Neutrophil (primary cell): ENCODE measurements around the gene SERPINA1.
A peak's percentile ranks its signal among the peaks of the same experiment; 100 is the strongest.

Experiments used
- H3K27ac ChIP-seq: fragments of 200-600 bp; sonication (generic); 2 replicates; pipeline ENCODE4 v1.5.1; 2016; ENCODE audit warnings: mild to moderate bottlenecking, moderate library complexity
- H3K27me3 ChIP-seq: fragments of 200-600 bp; sonication (generic); 2 replicates; pipeline ENCODE4 v1.6.0; 2016; ENCODE audit warnings: mild to moderate bottlenecking
- H3K36me3 ChIP-seq: fragments of 200-600 bp; sonication (generic); 2 replicates; pipeline ENCODE4 v1.5.1; 2017
- H3K4me1 ChIP-seq, 2 experiments: fragments of 200-600 bp in 1 of 2; sonication (generic) in 1 of 2; 1 replicate in 1 of 2; 2 replicates in 1 of 2; pipeline versions ENCODE4 v1.5.1 to v1.6.1; 2013 to 2016; ENCODE audit warnings: low read depth in 1 of 2, low read length in 1 of 2, mild to moderate bottlenecking in 1 of 2, moderate library complexity in 1 of 2; ENCODE audit not compliant: control insufficient read depth in 1 of 2, insufficient read depth in 1 of 2
- H3K4me3 ChIP-seq, 2 experiments: fragments of 200-600 bp in 1 of 2; sonication (generic) in 1 of 2; 1 replicate in 1 of 2; 2 replicates in 1 of 2; pipeline ENCODE4 v1.5.1; 2013 to 2016; ENCODE audit warnings: low read depth in 1 of 2, low read length in 1 of 2, mild to moderate bottlenecking in 1 of 2, moderate library complexity in 1 of 2
- H3K9me3 ChIP-seq: fragments of 200-600 bp; sonication (generic); 2 replicates; pipeline ENCODE4 v1.5.1; 2016
- TF ChIP-seq, protein P1 (sequence below): fragments of 200-600 bp; sonication (generic); IDR thresholded peaks from 2 replicates; pipeline ENCODE4 v1.5.1; 2016; ENCODE audit warnings: antibody characterized with exemption

Gene SERPINA1

DNA sequence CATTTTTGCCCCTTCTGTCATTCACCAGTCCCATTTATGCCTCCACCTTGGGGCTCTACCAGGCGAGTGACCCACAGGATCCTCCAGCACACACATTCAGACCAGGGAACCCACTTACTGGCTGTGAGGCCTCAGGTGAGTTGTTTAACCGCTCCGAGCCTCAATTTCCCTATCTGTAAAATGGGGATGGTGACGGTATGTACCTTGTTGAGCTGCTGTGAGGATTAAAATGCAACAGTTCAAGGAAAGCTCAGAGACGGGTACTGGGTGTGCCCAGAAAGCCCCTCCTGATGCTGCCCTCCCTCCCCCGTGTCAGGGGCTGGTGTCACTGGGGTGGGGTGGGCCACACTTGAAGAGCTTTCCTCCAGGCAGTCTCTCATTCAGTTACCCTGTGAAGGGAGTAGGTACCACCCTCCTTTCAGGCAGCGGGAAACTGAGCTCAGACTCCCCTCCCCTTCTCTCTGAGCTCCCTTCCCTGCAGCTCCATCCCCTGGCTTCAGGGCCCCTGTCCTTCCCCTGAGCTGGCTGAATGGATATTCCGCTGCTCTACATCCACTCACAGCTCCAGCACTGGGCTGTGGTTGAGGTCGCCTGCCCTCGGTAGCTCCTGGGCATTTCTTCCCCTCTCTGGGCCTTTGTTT is 1.4 kb upstream of the SERPINA1 start:
- Histone ChIP-seq H3K27ac (peak overlapping the region; percentile 97), H3K4me1 (peaks cover 93 to 99% of the 10 kb centered on the region in 2 experiments), H3K27me3 (no peaks in the 10 kb centered on the region), H3K36me3 (peaks cover 37% of the 10 kb centered on the region), H3K4me3 (peak overlapping the region; percentile 76 to 88), H3K9me3 (no peaks in the 10 kb centered on the region)
- TF ChIP-seq, protein P1, sequence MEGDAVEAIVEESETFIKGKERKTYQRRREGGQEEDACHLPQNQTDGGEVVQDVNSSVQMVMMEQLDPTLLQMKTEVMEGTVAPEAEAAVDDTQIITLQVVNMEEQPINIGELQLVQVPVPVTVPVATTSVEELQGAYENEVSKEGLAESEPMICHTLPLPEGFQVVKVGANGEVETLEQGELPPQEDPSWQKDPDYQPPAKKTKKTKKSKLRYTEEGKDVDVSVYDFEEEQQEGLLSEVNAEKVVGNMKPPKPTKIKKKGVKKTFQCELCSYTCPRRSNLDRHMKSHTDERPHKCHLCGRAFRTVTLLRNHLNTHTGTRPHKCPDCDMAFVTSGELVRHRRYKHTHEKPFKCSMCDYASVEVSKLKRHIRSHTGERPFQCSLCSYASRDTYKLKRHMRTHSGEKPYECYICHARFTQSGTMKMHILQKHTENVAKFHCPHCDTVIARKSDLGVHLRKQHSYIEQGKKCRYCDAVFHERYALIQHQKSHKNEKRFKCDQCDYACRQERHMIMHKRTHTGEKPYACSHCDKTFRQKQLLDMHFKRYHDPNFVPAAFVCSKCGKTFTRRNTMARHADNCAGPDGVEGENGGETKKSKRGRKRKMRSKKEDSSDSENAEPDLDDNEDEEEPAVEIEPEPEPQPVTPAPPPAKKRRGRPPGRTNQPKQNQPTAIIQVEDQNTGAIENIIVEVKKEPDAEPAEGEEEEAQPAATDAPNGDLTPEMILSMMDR, result no peak

DNA sequence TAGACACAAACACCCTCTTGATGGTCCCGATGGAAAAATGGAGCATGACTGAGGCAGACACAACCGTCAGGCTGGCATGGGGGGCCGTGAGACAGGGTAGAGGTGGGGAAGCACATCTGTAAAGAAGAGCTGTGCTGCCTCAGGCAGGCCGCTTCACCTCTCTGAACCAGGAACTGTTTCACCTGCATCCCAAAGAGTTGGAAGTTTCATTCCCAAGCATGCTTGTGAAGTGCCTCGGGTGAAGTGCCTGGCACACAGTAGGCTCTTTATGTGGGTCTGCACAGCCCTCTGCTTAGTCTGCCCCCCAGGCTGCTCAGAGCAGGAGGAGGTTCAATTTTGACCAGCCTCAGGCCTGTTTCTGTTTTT is 685 bp upstream of the SERPINA1 start:
- TF ChIP-seq, protein P1, result no peak
- Histone ChIP-seq H3K36me3 (peaks cover 45% of the 10 kb centered on the region), H3K4me1 (peaks cover 93 to 99% of the 10 kb centered on the region in 2 experiments), H3K27ac (peak overlapping the region; percentile 97), H3K4me3 (peak overlapping the region; percentile 76 to 88), H3K9me3 (no peaks in the 10 kb centered on the region), H3K27me3 (no peaks in the 10 kb centered on the region)

DNA sequence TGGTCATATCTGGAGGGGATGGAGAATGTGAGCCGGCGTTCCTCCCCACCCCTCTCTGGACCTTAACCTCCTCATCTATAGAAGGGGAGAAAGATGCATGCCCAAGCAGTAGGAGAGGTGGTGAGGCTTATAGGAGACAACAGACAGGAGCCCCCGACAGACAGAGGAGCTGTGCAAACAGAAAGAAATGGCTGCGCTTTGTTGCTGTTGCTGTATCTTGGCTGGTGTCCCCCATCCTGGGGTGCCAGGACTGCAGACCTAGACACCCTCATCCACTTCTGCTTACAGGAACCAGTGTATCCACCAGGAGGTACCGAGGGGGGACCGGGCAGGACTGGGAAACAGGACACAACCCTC is 397 bp downstream of the SERPINA1 start:
- H3K4me1 ChIP-seq, result peaks cover 93 to 99% of the 10 kb centered on the region in 2 experiments
- peaks cover 56% of the 10 kb centered on the region for H3K36me3 ChIP-seq
- peak overlapping the region; percentile 97 for H3K27ac ChIP-seq
- no peaks in the 10 kb centered on the region for H3K27me3 ChIP-seq
- H3K9me3 ChIP-seq, result no peaks in the 10 kb centered on the region
- TF ChIP-seq, protein P1, result no peak
- H3K4me3 ChIP-seq, result peak overlapping the region; percentile 76 to 88

DNA sequence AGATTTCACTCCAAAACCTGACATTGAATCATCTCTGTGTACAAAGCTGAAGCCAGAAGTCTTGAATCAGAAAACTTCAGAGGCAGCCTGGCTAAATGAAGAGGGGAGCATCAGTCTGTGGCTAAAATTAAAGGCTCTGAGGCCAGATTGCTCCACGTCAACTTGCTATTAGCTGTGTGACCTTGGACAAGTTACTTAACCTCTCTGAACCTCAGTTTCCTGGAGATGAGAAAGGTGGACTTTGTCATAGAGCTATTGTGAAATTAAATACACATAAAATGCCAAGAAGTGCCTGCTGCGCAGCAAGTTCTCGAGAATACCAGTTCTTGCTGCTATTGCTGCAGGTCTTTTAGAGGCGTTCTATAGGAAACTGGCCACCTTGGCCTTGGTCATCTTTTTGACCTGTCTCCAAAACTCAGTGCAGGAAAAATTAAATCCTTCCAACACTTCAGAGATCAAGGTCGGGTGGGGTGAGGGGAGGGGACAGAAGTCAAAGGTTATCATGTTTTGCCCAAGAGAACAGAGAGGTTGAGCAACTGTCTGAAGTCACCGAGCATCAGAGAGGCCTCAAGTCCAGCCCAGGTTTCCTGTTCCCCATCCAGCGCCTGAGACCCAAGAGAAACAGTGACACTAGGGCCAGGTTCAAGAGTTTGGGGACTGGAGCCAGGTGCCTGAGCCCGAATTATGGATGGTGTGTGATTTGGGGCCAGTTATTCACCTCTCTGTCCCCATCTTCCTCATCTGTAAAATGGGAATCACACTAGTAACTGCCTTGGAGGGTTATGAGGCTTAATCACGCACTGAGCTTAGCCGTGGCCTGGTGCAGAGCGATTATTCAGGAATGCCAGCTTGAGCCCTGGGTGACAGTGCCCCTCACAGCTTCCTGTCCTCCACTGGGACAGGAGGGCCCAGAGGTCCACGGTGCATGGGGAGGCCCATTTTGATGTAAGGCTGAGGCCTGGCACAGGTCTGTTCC is 1.1 kb downstream of the SERPINA1 start:
- Histone ChIP-seq H3K36me3 (peaks cover 62% of the 10 kb centered on the region), H3K27me3 (no peaks in the 10 kb centered on the region), H3K4me1 (peaks cover 94 to 99% of the 10 kb centered on the region in 2 experiments), H3K27ac (peak overlapping the region; percentile 97), H3K9me3 (no peaks in the 10 kb centered on the region), H3K4me3 (peak overlapping the region; percentile 76 to 88)
- TF ChIP-seq, protein P1, result no peak

DNA sequence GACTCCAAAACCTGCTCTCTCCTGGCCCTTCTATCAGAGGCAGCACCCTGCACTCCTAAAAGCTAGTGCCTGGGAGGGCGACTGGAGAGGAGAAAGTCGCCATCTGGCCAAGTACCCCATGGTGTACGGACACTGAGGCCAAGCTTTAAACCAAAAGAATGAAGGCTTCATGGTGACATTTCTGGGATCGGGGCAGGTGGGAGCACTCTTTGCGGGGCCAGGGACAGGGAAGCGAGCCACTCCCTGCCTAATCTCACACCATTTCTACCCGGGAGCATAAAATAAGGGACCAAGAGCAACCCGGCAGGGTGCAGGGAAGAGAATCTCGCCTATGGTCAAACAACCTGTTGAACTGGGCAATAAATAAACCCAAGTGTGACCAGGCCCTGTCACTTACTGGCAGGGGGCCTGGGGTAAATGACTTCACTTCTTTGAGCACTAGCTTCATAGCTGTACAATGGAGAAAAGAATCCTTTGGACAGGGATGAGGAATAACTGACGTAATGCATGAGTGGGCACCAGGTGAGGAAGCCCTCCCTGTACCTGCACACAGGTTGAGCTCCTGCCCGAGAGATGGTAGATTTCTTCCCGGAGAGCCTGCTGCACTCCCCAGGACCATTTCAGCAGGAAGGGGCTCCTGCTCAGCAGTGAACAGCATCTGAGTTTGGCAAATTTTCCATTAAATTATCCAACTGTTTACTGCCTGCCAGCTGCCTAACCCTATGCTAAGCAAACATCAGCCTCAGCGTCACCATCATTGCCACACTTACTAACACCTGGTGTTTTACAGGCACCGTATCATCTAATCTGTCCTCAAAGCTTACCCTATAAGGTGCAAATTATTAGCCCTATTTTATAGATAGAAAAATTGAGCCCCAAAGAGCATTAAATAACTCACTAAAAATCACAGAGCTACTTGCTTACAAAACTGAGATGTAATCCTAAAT is 2.0 kb downstream of the SERPINA1 start:
- Histone ChIP-seq H3K9me3 (no peaks in the 10 kb centered on the region), H3K27ac (peak overlapping the region; percentile 97), H3K4me3 (peak overlapping the region; percentile 76 to 88), H3K36me3 (peaks cover 72% of the 10 kb centered on the region), H3K4me1 (peaks cover 93 to 94% of the 10 kb centered on the region in 2 experiments), H3K27me3 (no peaks in the 10 kb centered on the region)
- TF ChIP-seq, protein P1, result no peak
